Trophoblast cell (in vitro differentiated cells and primary cell): ENCODE data around the gene TLE3.

Experiments
- DNase-seq, 2 donors: peaks; one replicate each; pipeline ENCODE4 v3.0.0-alpha.2; 2016
- H2AFZ ChIP-seq: 2 replicates; pipeline ENCODE4 v1.6.1; 2013; ENCODE audit warnings: low read length, moderate library complexity, mild to moderate bottlenecking; ENCODE audit not compliant: insufficient read depth, poor library complexity
- H2AK5ac ChIP-seq: 2 replicates; pipeline ENCODE4 v1.6.1; 2013; ENCODE audit warnings: mild to moderate bottlenecking, low read length
- H2BK120ac ChIP-seq: 2 replicates; pipeline ENCODE4 v1.6.1; 2013; ENCODE audit warnings: low read length, mild to moderate bottlenecking, moderate library complexity; ENCODE audit not compliant: insufficient read depth, poor library complexity
- H2BK12ac ChIP-seq: 2 replicates; pipeline ENCODE4 v1.6.1; 2013; ENCODE audit warnings: mild to moderate bottlenecking, low read length, moderate library complexity
- H2BK5ac ChIP-seq: 2 replicates; pipeline ENCODE4 v1.6.1; 2013; ENCODE audit warnings: low read length, low read depth, moderate library complexity, mild to moderate bottlenecking; ENCODE audit not compliant: poor library complexity
- H3K14ac ChIP-seq: 2 replicates; pipeline ENCODE4 v1.6.1; 2013; ENCODE audit warnings: mild to moderate bottlenecking, low read length
- H3K18ac ChIP-seq: 2 replicates; pipeline ENCODE4 v1.6.1; 2013; ENCODE audit warnings: mild to moderate bottlenecking, low read length
- H3K23ac ChIP-seq: 2 replicates; pipeline ENCODE4 v1.6.1; 2013; ENCODE audit warnings: low read length
- H3K27ac ChIP-seq: 2 replicates; pipeline ENCODE4 v1.5.1; 2013; ENCODE audit warnings: low read depth, mild to moderate bottlenecking, inconsistent platforms, low read length, moderate library complexity
- H3K27me3 ChIP-seq: 2 replicates; pipeline ENCODE4 v1.6.1; 2013; ENCODE audit warnings: inconsistent platforms, mild to moderate bottlenecking, low read length, moderate library complexity; ENCODE audit not compliant: insufficient read depth
- H3K36me3 ChIP-seq, 2 experiments: 1 replicate in 1 of 2; 2 replicates in 1 of 2; pipeline ENCODE4 v1.6.1; 2013; ENCODE audit warnings: low read length in 2 of 2, mild to moderate bottlenecking in 2 of 2, moderate library complexity in 1 of 2; ENCODE audit not compliant: insufficient read depth in 2 of 2, control insufficient read depth in 1 of 2
- H3K4ac ChIP-seq: 2 replicates; pipeline ENCODE4 v1.6.1; 2013; ENCODE audit warnings: low read depth, mild to moderate bottlenecking, low read length, moderate library complexity
- H3K4me1 ChIP-seq, 2 experiments: 1 replicate in 1 of 2; 2 replicates in 1 of 2; pipeline ENCODE4 v1.6.1; 2013; ENCODE audit warnings: low read length in 2 of 2, mild to moderate bottlenecking in 2 of 2, moderate library complexity in 1 of 2; ENCODE audit not compliant: insufficient read depth in 2 of 2, control insufficient read depth in 1 of 2
- H3K4me2 ChIP-seq: 2 replicates; pipeline ENCODE4 v1.6.1; 2013; ENCODE audit warnings: inconsistent platforms, mild to moderate bottlenecking, low read length, moderate library complexity
- H3K4me3 ChIP-seq: 2 replicates; pipeline ENCODE4 v1.5.1; 2013; ENCODE audit warnings: mild to moderate bottlenecking, low read depth, low read length, inconsistent platforms
- H3K79me1 ChIP-seq: one replicate; pipeline ENCODE4 v1.6.1; 2013; ENCODE audit warnings: low read length
- H3K79me2 ChIP-seq: 2 replicates; pipeline ENCODE4 v1.6.1; 2013; ENCODE audit warnings: low read length, mild to moderate bottlenecking; ENCODE audit not compliant: control insufficient read depth, insufficient read depth, poor library complexity
- H3K9ac ChIP-seq: 2 replicates; pipeline ENCODE4 v1.6.1; 2013; ENCODE audit warnings: mild to moderate bottlenecking, low read length
- H3K9me3 ChIP-seq: 2 replicates; pipeline ENCODE4 v1.6.1; 2013; ENCODE audit warnings: low read depth, mild to moderate bottlenecking, control low read depth, inconsistent platforms, low read length; ENCODE audit not compliant: insufficient read depth
- H4K12ac ChIP-seq: 2 replicates; pipeline ENCODE4 v1.6.1; 2013; ENCODE audit warnings: low read depth, mild to moderate bottlenecking, low read length, moderate library complexity
- H4K8ac ChIP-seq: 2 replicates; pipeline ENCODE4 v1.6.1; 2013; ENCODE audit warnings: low read depth, mild to moderate bottlenecking, low read length, moderate library complexity
- H4K91ac ChIP-seq: one replicate; pipeline ENCODE4 v1.6.1; 2013; ENCODE audit warnings: low read depth, mild to moderate bottlenecking, low read length, moderate library complexity
- WGBS: extraction: QIAGEN DNeasy Blood & Tissue Kit; methylation state at CpG from one replicate; pipeline ENCODE4 v1.1.7; 2013; ENCODE audit warnings: missing lambda C conversion rate; ENCODE audit not compliant: insufficient read length, insufficient coverage; ENCODE audit errors: extremely low coverage; 5-methylcytosine and 5-hydroxymethylcytosine counted together

TLE3 gene

DNA sequence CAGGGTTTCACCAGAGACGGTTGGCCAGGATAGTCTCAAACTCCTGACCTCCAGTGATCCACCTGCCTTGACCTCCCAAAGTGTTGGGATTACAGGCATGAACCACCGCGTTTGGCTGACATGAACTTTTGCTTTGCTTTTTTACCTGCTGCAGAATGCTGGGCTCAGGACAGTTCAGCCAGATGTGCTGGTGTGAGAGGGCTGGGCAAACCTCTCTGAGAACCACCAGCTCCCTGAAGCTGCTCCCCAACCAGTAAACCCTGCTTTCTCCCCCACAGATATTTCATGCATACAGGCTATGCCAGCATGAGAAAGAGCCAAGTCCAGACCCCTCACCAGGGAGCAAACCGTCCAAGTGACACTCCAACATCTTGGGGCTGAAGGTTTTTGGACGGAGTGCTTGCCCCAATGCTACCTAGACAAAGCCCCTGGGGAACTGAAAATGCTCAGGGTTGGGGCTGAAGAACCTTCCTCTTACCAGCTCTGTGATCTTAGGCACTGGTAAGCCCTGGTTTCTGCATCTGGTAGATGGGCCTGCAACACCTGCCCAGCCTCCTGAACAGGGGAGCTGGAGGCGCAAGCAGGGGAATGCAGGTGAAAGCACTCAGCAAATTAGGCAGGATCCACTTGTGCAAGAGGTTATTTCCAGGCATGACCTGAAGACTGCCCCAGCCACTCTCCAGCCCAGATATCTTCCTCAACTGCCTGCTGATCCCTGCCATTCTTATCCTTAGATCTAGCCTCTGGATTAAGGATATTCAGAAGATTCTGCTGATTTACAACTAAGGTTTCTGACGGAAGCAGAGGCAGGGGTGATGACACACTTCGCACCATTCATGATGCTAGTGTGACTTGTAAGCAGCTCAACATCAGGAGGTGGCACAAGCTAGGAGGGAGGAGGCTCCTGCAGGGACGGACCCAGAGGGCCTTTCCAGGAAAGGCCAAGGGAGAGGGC is 78.8 kb downstream of the TLE3 start:
- Histone ChIP-seq H3K4me3 (no peak overlapping the region), H3K27ac (no peak overlapping the region), H3K4me1 (peaks cover 8% of the 10 kb centered on the region in 2 experiments), H2BK120ac (no peak overlapping the region), H3K9ac (no peak overlapping the region), H2BK5ac (no peak overlapping the region), H3K9me3 (peaks cover 2% of the 10 kb centered on the region), H3K18ac (no peak overlapping the region), H3K36me3 (no peaks in the 10 kb centered on the region), H2BK12ac (no peak overlapping the region), H3K4me2 (no peak overlapping the region), H2AFZ (no peak overlapping the region), H3K79me2 (no peaks in the 10 kb centered on the region), H3K4ac (no peak overlapping the region), H4K8ac (no peak overlapping the region), H2AK5ac (no peak overlapping the region), H4K91ac (no peak overlapping the region), H3K14ac (no peak overlapping the region), H3K23ac (no peak overlapping the region), H3K27me3 (no peaks in the 10 kb centered on the region), H3K79me1 (no peaks in the 10 kb centered on the region), H4K12ac (no peak overlapping the region)
- DNase-seq: peak in 1 of 2 donors; percentile 52
- no CpG with 5 or more reads among the region's 9 CpGs for WGBS

GRCh38 chr15:70017801-70018200 is 79.9 kb downstream of the TLE3 start:
- no peak overlapping the region for H4K91ac ChIP-seq
- H3K9ac ChIP-seq: no peak overlapping the region
- H2AFZ ChIP-seq: no peak overlapping the region
- H2BK12ac ChIP-seq: no peak overlapping the region
- H4K8ac ChIP-seq: no peak overlapping the region
- H3K23ac ChIP-seq: no peak overlapping the region
- no peaks in the 10 kb centered on the region for H3K36me3 ChIP-seq
- H2BK5ac ChIP-seq: no peak overlapping the region
- H3K4me1 ChIP-seq: peaks cover 4% of the 10 kb centered on the region in 2 experiments
- H4K12ac ChIP-seq: no peak overlapping the region
- H3K14ac ChIP-seq: no peak overlapping the region
- H3K9me3 ChIP-seq: peaks cover 2% of the 10 kb centered on the region
- no peak overlapping the region for H3K4ac ChIP-seq
- H2BK120ac ChIP-seq: no peak overlapping the region
- no peak for DNase-seq
- H3K4me3 ChIP-seq: no peak overlapping the region
- no peaks in the 10 kb centered on the region for H3K79me1 ChIP-seq
- H3K4me2 ChIP-seq: no peak overlapping the region
- H3K79me2 ChIP-seq: no peaks in the 10 kb centered on the region
- no CpG with 5 or more reads among the region's 2 CpGs for WGBS
- H3K27ac ChIP-seq: no peak overlapping the region
- no peak overlapping the region for H2AK5ac ChIP-seq
- H3K27me3 ChIP-seq: no peaks in the 10 kb centered on the region
- no peak overlapping the region for H3K18ac ChIP-seq

- H2BK12ac ChIP-seq: no peak overlapping the region
- no CpG with 5 or more reads among the region's 4 CpGs for WGBS
- no peak overlapping the region for H2AK5ac ChIP-seq
- H2BK120ac ChIP-seq: no peak overlapping the region
- H3K27ac ChIP-seq: no peak overlapping the region
- DNase-seq: peak in 1 of 2 donors; percentile 31
- no peaks in the 10 kb centered on the region for H3K27me3 ChIP-seq
- no peak overlapping the region for H2BK5ac ChIP-seq
- H3K9ac ChIP-seq: no peak overlapping the region
- no peak overlapping the region for H4K12ac ChIP-seq
- no peak overlapping the region for H3K4me2 ChIP-seq
- peaks cover 2% of the 10 kb centered on the region for H3K9me3 ChIP-seq
- no peak overlapping the region for H4K91ac ChIP-seq
- H3K36me3 ChIP-seq: no peaks in the 10 kb centered on the region
- H3K79me1 ChIP-seq: no peaks in the 10 kb centered on the region
- no peak overlapping the region for H3K18ac ChIP-seq
- H3K4me3 ChIP-seq: no peak overlapping the region
- no peak overlapping the region for H3K4ac ChIP-seq
- peaks cover 3 to 4% of the 10 kb centered on the region in 2 experiments for H3K4me1 ChIP-seq
- no peaks in the 10 kb centered on the region for H3K79me2 ChIP-seq
- H3K23ac ChIP-seq: no peak overlapping the region
- no peak overlapping the region for H2AFZ ChIP-seq
- H4K8ac ChIP-seq: no peak overlapping the region
- H3K14ac ChIP-seq: no peak overlapping the region
These were observed 80.7 kb downstream of the TLE3 start for GRCh38 chr15:70017025-70017424.

DNA sequence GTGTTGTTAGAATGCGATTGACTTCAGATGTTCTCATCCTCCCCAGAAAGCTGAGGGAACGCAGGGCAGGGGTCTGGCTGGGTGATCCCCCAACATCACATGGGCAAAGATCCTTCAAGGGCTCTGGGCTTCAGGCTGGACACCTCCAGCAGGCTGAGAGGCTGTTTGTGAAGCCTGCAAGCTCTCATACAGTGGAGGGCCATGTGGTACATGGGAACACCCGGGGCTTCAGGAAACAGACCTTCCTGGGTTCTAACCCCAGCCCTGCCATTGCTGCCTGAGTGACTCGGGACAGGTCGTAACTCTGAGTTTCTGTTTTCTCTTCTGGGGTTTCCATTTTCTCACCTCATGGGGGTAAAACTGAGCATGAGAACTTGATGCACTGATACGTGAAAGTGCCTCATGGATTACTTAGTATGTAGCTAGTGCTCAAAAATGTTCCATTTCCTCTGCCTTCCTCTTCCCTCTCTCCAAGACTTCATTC is 81.2 kb downstream of the TLE3 start:
- H3K4me3 ChIP-seq: no peak overlapping the region
- no peak overlapping the region for H3K4me2 ChIP-seq
- H4K12ac ChIP-seq: no peak overlapping the region
- no peak overlapping the region for H2BK12ac ChIP-seq
- H3K79me2 ChIP-seq: no peaks in the 10 kb centered on the region
- H3K36me3 ChIP-seq: no peaks in the 10 kb centered on the region
- no peaks in the 10 kb centered on the region for H3K27me3 ChIP-seq
- WGBS: no CpG with 5 or more reads among the region's 6 CpGs
- no peak overlapping the region for H3K9ac ChIP-seq
- H2BK120ac ChIP-seq: no peak overlapping the region
- H3K4ac ChIP-seq: no peak overlapping the region
- H2AK5ac ChIP-seq: no peak overlapping the region
- H4K91ac ChIP-seq: no peak overlapping the region
- no peak overlapping the region for H4K8ac ChIP-seq
- no peak overlapping the region for H2BK5ac ChIP-seq
- no peaks in the 10 kb centered on the region for H3K79me1 ChIP-seq
- no peak overlapping the region for H3K27ac ChIP-seq
- H3K18ac ChIP-seq: no peak overlapping the region
- H3K23ac ChIP-seq: no peak overlapping the region
- peaks cover 2% of the 10 kb centered on the region for H3K9me3 ChIP-seq
- H3K4me1 ChIP-seq: peaks cover 3 to 4% of the 10 kb centered on the region in 2 experiments
- no peak for DNase-seq
- H2AFZ ChIP-seq: no peak overlapping the region
- H3K14ac ChIP-seq: no peak overlapping the region
